IMR-90 (cell line): ENCODE measurements around the gene ZNF610. TPM values are rescaled to one million over a fixed set of nuclear protein-coding genes. Genes with fewer than 3 reads are reported as not detected.
"Not testable (repeated sequence)": the region's sequence is repeated elsewhere in the genome, so short reads cannot be mapped to it uniquely, and the experiment has no call there.

Experiments
- ATAC-seq: fragments of 200-7000 bp; cut with Tn5 transposase; 2 replicates; pipeline ENCODE4 v1.9.1; 2020; ENCODE audit warnings: low read depth, mild to moderate bottlenecking, moderate library complexity
- BruUV-seq: library from RNA; stranded (reverse); fragments of 400-500 nt; replicated peaks from 2 replicates; lab custom pipeline; 2021; lab: Mats Ljungman, UMichigan
- CTCF ChIA-PET: fragments of 300-600 bp; formaldehyde crosslinking; extraction: SDS; loops from one replicate; lab custom pipeline; 2021; ENCODE audit warnings: antibody characterized with exemption; lab: Yijun Ruan, JAX
- POLR2A ChIA-PET: fragments of 300-600 bp; sonication (Branson Sonifier 250); formaldehyde crosslinking; loops from one replicate; lab custom pipeline; 2022; ENCODE audit warnings: antibody characterized with exemption; ENCODE audit not compliant: unreplicated experiment; lab: Charles Lee
- DNase-seq: peaks from one replicate; pipeline ENCODE4 v3.0.0; 2013
- H2AFZ ChIP-seq: replicated peaks from 2 replicates; pipeline ENCODE3; 2013; ENCODE audit warnings: low read length, mild to moderate bottlenecking; ENCODE audit not compliant: poor library complexity
- H2AK5ac ChIP-seq: 2 replicates; pipeline ENCODE4 v1.6.1; 2013; ENCODE audit warnings: low read depth, low read length, inconsistent platforms
- H2AK9ac ChIP-seq: replicated peaks from 2 replicates; pipeline ENCODE3; 2013; ENCODE audit warnings: mild to moderate bottlenecking, low read depth, low read length, moderate library complexity; ENCODE audit not compliant: poor library complexity
- H2BK120ac ChIP-seq: 2 replicates; pipeline ENCODE4 v1.6.1; 2013; ENCODE audit warnings: low read depth, low read length, inconsistent platforms
- H2BK15ac ChIP-seq: 3 replicates; pipeline ENCODE4 v1.6.1; 2013; ENCODE audit warnings: low read depth, low read length, inconsistent platforms
- H2BK20ac ChIP-seq: 2 replicates; pipeline ENCODE4 v1.6.1; 2013; ENCODE audit warnings: low read depth, mild to moderate bottlenecking, inconsistent platforms, low read length, moderate library complexity
- H2BK5ac ChIP-seq: 2 replicates; pipeline ENCODE4 v1.6.1; 2013; ENCODE audit warnings: mild to moderate bottlenecking, low read depth, low read length, inconsistent platforms; ENCODE audit not compliant: poor library complexity, severe bottlenecking
- H3K14ac ChIP-seq: replicated peaks from 2 replicates; pipeline ENCODE4 v1.6.1; 2013; ENCODE audit warnings: low read depth, low read length, inconsistent platforms
- H3K18ac ChIP-seq: 2 replicates; pipeline ENCODE4 v1.6.1; 2013; ENCODE audit warnings: low read depth, low read length, control low read depth
- H3K23ac ChIP-seq: 2 replicates; pipeline ENCODE4 v1.6.1; 2013; ENCODE audit warnings: low read depth, low read length, inconsistent platforms
- H3K27ac ChIP-seq: 2 replicates; pipeline ENCODE4 v1.5.1; 2013; ENCODE audit warnings: mild to moderate bottlenecking, control low read depth, low read length; ENCODE audit not compliant: insufficient read depth
- H3K27me3 ChIP-seq: 2 replicates; pipeline ENCODE4 v1.6.1; 2013; ENCODE audit warnings: low read length; ENCODE audit not compliant: control insufficient read depth, insufficient read depth
- H3K36me3 ChIP-seq: 2 replicates; pipeline ENCODE4 v1.6.1; 2013; ENCODE audit warnings: low read length, mixed read lengths; ENCODE audit not compliant: control insufficient read depth, insufficient read depth
- H3K4ac ChIP-seq: 2 replicates; pipeline ENCODE4 v1.6.1; 2013; ENCODE audit warnings: low read depth, low read length, inconsistent platforms
- H3K4me1 ChIP-seq: 2 replicates; pipeline ENCODE4 v1.6.1; 2013; ENCODE audit warnings: low read length, mixed read lengths; ENCODE audit not compliant: control insufficient read depth, insufficient read depth
- H3K4me2 ChIP-seq: 2 replicates; pipeline ENCODE4 v1.6.1; 2013; ENCODE audit warnings: low read depth, mild to moderate bottlenecking, control low read depth, low read length, moderate library complexity
- H3K4me3 ChIP-seq: 2 replicates; pipeline ENCODE4 v1.5.1; 2013; ENCODE audit warnings: low read depth, mild to moderate bottlenecking, control low read depth, low read length, moderate library complexity; ENCODE audit not compliant: insufficient read depth
- H3K56ac ChIP-seq: 2 replicates; pipeline ENCODE4 v1.6.1; 2013; ENCODE audit warnings: low read length, inconsistent platforms; ENCODE audit not compliant: insufficient read depth; ENCODE audit errors: extremely low read depth
- H3K79me1 ChIP-seq, 2 experiments: 2 replicates each; pipeline ENCODE4 v1.6.1; 2013; ENCODE audit warnings: low read length in 2 of 2, inconsistent platforms in 1 of 2, low read depth in 1 of 2
- H3K9ac ChIP-seq: 2 replicates; pipeline ENCODE4 v1.6.1; 2013; ENCODE audit warnings: low read depth, low read length, control low read depth
- H3K9me1 ChIP-seq: 2 replicates; pipeline ENCODE4 v1.6.1; 2013; ENCODE audit warnings: low read length, inconsistent platforms; ENCODE audit not compliant: insufficient read depth
- H3K9me3 ChIP-seq: 2 replicates; pipeline ENCODE4 v1.6.1; 2013; ENCODE audit warnings: low read length; ENCODE audit not compliant: control insufficient read depth, insufficient read depth
- H4K20me1 ChIP-seq: 2 replicates; pipeline ENCODE4 v1.6.1; 2013; ENCODE audit warnings: low read length, inconsistent platforms; ENCODE audit not compliant: insufficient read depth
- H4K5ac ChIP-seq: 2 replicates; pipeline ENCODE4 v1.6.1; 2013; ENCODE audit warnings: mild to moderate bottlenecking, low read depth, low read length, control low read depth
- H4K8ac ChIP-seq, 2 experiments: 2 replicates each; pipeline ENCODE4 v1.6.1; 2013; ENCODE audit warnings: low read depth in 2 of 2, low read length in 2 of 2, control low read depth in 1 of 2, inconsistent platforms in 1 of 2
- H4K91ac ChIP-seq: 2 replicates; pipeline ENCODE4 v1.6.1; 2013; ENCODE audit warnings: low read depth, low read length, inconsistent platforms; ENCODE audit not compliant: insufficient read depth
- WGBS, 2 experiments: methylation state at CpG; one replicate each; pipeline versions ENCODE4 v1.1.5 to v1.1.7; 2013; ENCODE audit warnings: missing lambda C conversion rate in 2 of 2; ENCODE audit not compliant: insufficient read length in 1 of 2; ENCODE audit errors: extremely low coverage in 2 of 2; 5-methylcytosine and 5-hydroxymethylcytosine counted together
- dilution Hi-C: fragments of 300-500 bp; cut with HindIII; formaldehyde crosslinking; loops from one replicate; pipeline ENCODE4 v1.14.3; 2018; ENCODE audit warnings: low sequenced_read_pairs; ENCODE audit not compliant: unreplicated experiment
- in situ Hi-C: fragments of 300-500 bp; cut with MboI; formaldehyde crosslinking; loops from 3 replicates; pipeline ENCODE4 v1.14.3; 2019; ENCODE audit warnings: low sequenced_read_pairs, inconsistent platforms, mixed read lengths
- intact Hi-C: fragments of 100-400 bp; cut with micrococcal nuclease; formaldehyde crosslinking; loops from 2 replicates; pipeline ENCODE4 v1.10.0; 2022
- polyA plus RNA-seq, 3 experiments: library from polyadenylated mRNA; depleted of rRNA; stranded (reverse); fragments of >200 nt; gene quantifications; 2 replicates each; pipeline ENCODE4 v1.2.3, GENCODE V29; 2012; ENCODE audit warnings: low replicate concordance in 1 of 3
- total RNA-seq: library from RNA; depleted of rRNA; stranded (reverse); fragments of >200 nt; gene quantifications from 2 replicates; pipeline ENCODE4 v1.2.3, GENCODE V29; 2012

Gene ZNF610
- total and polyA plus RNA-seq, 2 of the 4 experiments (the other 2 are of a cell fraction): 1.6 to 3.6 TPM

GRCh38 chr19:52292946-52293345, 43.1 kb upstream of the ZNF610 start:
- BruUV-seq, H2AK9ac ChIP-seq, H3K4me1 ChIP-seq, POLR2A ChIA-PET, H3K14ac ChIP-seq, H3K9ac ChIP-seq, H4K5ac ChIP-seq, H3K9me3 ChIP-seq, H3K9me1 ChIP-seq, DNase-seq, H4K91ac ChIP-seq, CTCF ChIA-PET, H2BK15ac ChIP-seq, H3K4me2 ChIP-seq, H4K8ac ChIP-seq, H2BK120ac ChIP-seq, in situ Hi-C loops, H4K20me1 ChIP-seq, H3K4ac ChIP-seq, H3K56ac ChIP-seq, H2AFZ ChIP-seq, H2BK5ac ChIP-seq, H3K4me3 ChIP-seq, H3K23ac ChIP-seq, H3K18ac ChIP-seq, intact Hi-C loops, H3K27ac ChIP-seq, dilution Hi-C loops, H3K27me3 ChIP-seq, H2AK5ac ChIP-seq, ATAC-seq, H2BK20ac ChIP-seq: not testable (repeated sequence)
- H3K79me1 ChIP-seq: peaks cover 0 to 11% of the 10 kb centered on the region in 2 experiments; a peak in 3 of 4 replicates
- peaks cover 26% of the 10 kb centered on the region for H3K36me3 ChIP-seq
- WGBS, 2 experiments: no CpG with 5 or more reads among the region's 6 CpGs
